ENCODE measurements around the gene OR10A2.
"Not testable (repeated sequence)": the region's sequence is repeated elsewhere in the genome, so short reads cannot be mapped to it uniquely, and the experiment has no call there.

Gene OR10A2

GRCh38 chr11:6888830-6889229 is 26.0 kb downstream of the OR10A2 start:
- DNase-seq, result no peak

- no peak for DNase-seq
Measured at GRCh38 chr11:6889835-6890234, 27.0 kb downstream of the OR10A2 start.

- no peak for DNase-seq
Measured at GRCh38 chr11:6892400-6892799, 29.5 kb downstream of the OR10A2 start, which contains the start of gene OR2D2. TSS of gene OR2D2 (minus strand) at chr11:6892500. CDS start at chr11:6892500, 0 bp downstream.

- DNase-seq, result no peak
Measured at GRCh38 chr11:6894097-6894496, 31.2 kb downstream of the OR10A2 start.

- no peak for DNase-seq
Measured at GRCh38 chr11:6895010-6895409, 32.2 kb downstream of the OR10A2 start.

GRCh38 chr11:6898911-6899310 is 36.1 kb downstream of the OR10A2 start:
- no peak for DNase-seq

GRCh38 chr11:6900327-6900999 is 37.6 kb downstream of the OR10A2 start:
- no peak for DNase-seq

GRCh38 chr11:6904804-6905203 is 41.9 kb downstream of the OR10A2 start:
- not testable (repeated sequence) for DNase-seq

GRCh38 chr11:6911378-6911777 is 48.5 kb downstream of the OR10A2 start:
- DNase-seq, result no peak

- no peak for DNase-seq
Measured at GRCh38 chr11:6911948-6912347, 49.1 kb downstream of the OR10A2 start.

GRCh38 chr11:6919698-6920097 is 56.8 kb downstream of the OR10A2 start:
- no peak for DNase-seq

GRCh38 chr11:6920702-6921101 is 57.8 kb downstream of the OR10A2 start, which contains the start of gene OR2D3:
TSS of gene OR2D3 (plus strand) at chr11:6921002. CDS start at chr11:6921002, 0 bp downstream.
- no peak for DNase-seq

All from NCI-H1436 treated with DMSO at 0.1 percent for 48 hours (cell line).